NB4 (cell line): Measurements from ENCODE around the gene FBXL17.

Source experiments
- DNase-seq: peaks from one replicate; pipeline ENCODE4 v3.0.0; 2010; ENCODE audit warnings: low read depth
- H3K4me3 ChIP-seq: one replicate; pipeline ENCODE4 v1.5.1; 2011; ENCODE audit warnings: mild to moderate bottlenecking, low read depth, low read length, moderate library complexity
- MAX ChIP-seq: IDR thresholded peaks from 2 replicates; pipeline ENCODE4 v1.6.1; 2011; ENCODE audit warnings: low read depth, low read length
- MYC ChIP-seq: IDR thresholded peaks from 2 replicates; pipeline ENCODE4 v1.6.1; 2011; ENCODE audit warnings: low read depth, low read length
- POLR2A ChIP-seq: IDR thresholded peaks from 2 replicates; pipeline ENCODE4 v1.6.1; 2011; ENCODE audit warnings: mild to moderate bottlenecking; ENCODE audit not compliant: insufficient read length; ENCODE audit errors: extremely low read depth
- TF ChIP-seq, protein P1 (sequence below): IDR thresholded peaks from one replicate; pipeline ENCODE4 v1.5.1; 2012; ENCODE audit warnings: low read depth, low read length

Gene FBXL17

DNA sequence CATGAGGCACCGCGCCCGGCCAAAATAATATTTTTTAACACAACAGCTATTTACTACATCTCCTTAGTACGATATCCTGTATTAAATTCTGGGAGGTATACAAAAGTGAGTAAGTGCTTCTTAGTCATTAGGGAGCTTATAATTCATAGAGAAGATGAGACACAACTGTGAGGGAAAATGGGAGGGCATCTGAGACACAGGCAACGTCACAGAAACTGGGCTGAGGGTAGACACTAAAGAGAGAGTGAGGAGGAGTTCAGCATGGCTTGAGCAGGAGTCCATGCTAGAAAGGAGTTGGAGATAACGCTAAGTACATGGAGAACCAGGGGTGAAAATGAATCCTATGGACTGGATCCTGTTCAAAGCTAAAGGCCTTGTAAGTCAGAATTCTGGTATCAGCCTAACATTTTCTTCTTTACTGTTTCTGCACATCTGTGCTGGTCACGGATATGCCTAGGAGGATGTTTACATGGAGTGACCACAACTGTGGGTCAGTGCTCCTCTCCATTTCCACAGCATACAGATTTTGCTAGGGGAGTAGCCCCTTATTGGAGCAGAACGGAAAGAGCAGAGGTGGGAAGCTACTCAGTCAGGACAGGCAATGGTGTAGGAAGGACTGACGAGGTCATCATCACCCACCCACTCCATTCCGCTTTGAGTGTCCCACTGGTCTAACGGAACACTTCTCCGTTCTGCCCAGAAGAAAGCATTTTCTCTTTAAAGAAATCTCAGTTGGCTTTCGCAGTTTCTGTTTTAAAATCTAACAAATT is 400.8 kb downstream of the FBXL17 start:
- H3K4me3 ChIP-seq, result no peak overlapping the region
- DNase-seq, result no peak
- TF ChIP-seq POLR2A, result no peak
- TF ChIP-seq MYC, result no peak
- TF ChIP-seq, protein P1, sequence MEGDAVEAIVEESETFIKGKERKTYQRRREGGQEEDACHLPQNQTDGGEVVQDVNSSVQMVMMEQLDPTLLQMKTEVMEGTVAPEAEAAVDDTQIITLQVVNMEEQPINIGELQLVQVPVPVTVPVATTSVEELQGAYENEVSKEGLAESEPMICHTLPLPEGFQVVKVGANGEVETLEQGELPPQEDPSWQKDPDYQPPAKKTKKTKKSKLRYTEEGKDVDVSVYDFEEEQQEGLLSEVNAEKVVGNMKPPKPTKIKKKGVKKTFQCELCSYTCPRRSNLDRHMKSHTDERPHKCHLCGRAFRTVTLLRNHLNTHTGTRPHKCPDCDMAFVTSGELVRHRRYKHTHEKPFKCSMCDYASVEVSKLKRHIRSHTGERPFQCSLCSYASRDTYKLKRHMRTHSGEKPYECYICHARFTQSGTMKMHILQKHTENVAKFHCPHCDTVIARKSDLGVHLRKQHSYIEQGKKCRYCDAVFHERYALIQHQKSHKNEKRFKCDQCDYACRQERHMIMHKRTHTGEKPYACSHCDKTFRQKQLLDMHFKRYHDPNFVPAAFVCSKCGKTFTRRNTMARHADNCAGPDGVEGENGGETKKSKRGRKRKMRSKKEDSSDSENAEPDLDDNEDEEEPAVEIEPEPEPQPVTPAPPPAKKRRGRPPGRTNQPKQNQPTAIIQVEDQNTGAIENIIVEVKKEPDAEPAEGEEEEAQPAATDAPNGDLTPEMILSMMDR, result no peak
- no peak for TF ChIP-seq MAX

GRCh38 chr5:107979900-107980299 is 402.0 kb downstream of the FBXL17 start:
- TF ChIP-seq MAX (no peak), POLR2A (no peak), MYC (no peak)
- TF ChIP-seq, protein P1, result no peak
- H3K4me3 ChIP-seq, result no peak overlapping the region
- no peak for DNase-seq

GRCh38 chr5:107979291-107979690 is 402.6 kb downstream of the FBXL17 start:
- no peak overlapping the region for H3K4me3 ChIP-seq
- no peak for DNase-seq
- TF ChIP-seq, protein P1, result no peak
- no peak for TF ChIP-seq POLR2A
- TF ChIP-seq MAX, result no peak
- no peak for TF ChIP-seq MYC

DNA sequence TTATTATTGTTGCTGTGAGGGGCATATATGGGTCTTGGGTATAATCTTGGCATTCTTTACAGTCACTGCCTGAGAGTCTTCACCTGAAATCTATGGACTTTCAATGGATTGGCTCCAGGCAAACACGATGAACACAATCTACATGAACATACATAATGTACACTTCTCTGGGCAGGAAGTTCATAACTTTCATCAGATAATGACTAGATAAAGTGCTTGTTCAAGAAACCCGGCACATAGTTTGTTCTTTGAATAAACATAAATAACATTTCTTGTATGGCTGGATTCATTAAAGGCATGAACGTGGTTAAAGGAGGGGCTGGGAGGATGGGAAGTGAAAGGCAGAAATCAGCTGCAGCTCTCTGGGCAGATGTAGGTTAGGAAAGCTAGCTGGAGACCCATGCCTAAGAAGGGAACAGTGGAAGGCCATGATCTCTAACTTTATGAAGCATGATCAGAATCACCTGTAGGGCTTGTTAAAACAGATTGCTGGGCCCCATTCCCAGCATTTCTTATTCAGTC is 404.3 kb downstream of the FBXL17 start:
- no peak overlapping the region for H3K4me3 ChIP-seq
- no peak for DNase-seq
- TF ChIP-seq MYC, result no peak
- TF ChIP-seq, protein P1, result no peak
- TF ChIP-seq POLR2A, result no peak
- TF ChIP-seq MAX, result no peak

DNA sequence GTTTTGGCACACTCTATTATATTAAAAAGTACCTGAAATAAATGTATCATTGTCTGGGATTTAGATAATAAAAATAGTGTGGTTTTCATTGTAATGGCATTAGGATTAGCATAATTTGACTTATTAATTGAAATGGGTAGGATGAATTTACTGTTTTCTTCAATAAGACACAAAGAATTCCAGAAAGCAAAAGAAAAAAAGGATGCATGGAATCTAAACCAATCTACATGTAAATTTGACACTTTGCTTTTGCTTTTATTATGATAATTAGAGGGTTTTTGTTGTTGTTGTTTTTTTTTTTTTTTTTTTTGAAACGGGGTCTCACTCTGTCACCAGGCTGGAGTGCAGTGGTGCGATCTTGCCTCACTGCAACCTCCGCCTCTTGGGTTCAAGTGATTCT is 406.3 kb downstream of the FBXL17 start:
- H3K4me3 ChIP-seq, result no peak overlapping the region
- TF ChIP-seq, protein P1, result no peak
- TF ChIP-seq MAX, result no peak
- no peak for TF ChIP-seq MYC
- TF ChIP-seq POLR2A, result no peak
- DNase-seq, result no peak
